ENCODE results near the gene HEATR5A. TPM values are rescaled to one million over a fixed set of nuclear protein-coding genes. Genes with fewer than 3 reads are reported as not detected.
A peak's percentile ranks its signal among the peaks of the same experiment; 100 is the strongest.

HEATR5A gene
- total RNA-seq, 6 experiments from 2014 or later = 59.7 to 83.3 (median 66.4) TPM

DNA sequence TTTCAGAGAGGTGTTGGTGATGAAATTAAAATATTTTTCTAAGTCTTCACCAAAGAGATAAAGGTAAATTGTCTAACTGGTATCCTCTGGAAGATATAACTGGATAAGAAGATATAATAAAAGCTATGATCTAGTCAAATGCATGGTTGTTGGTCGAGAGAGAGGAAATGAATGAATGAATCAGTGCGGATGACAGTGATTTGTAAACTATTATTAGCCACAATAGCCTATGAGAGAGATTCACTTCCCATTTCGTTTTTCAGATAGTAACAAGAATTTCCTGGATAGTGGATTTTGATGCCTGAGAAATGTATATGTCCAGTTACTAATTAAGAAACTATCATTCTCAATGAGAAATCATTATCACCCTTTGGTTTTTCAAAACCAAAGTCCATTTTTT, 63.1 kb downstream of the HEATR5A start:
- TF ChIP-seq, protein P1, sequence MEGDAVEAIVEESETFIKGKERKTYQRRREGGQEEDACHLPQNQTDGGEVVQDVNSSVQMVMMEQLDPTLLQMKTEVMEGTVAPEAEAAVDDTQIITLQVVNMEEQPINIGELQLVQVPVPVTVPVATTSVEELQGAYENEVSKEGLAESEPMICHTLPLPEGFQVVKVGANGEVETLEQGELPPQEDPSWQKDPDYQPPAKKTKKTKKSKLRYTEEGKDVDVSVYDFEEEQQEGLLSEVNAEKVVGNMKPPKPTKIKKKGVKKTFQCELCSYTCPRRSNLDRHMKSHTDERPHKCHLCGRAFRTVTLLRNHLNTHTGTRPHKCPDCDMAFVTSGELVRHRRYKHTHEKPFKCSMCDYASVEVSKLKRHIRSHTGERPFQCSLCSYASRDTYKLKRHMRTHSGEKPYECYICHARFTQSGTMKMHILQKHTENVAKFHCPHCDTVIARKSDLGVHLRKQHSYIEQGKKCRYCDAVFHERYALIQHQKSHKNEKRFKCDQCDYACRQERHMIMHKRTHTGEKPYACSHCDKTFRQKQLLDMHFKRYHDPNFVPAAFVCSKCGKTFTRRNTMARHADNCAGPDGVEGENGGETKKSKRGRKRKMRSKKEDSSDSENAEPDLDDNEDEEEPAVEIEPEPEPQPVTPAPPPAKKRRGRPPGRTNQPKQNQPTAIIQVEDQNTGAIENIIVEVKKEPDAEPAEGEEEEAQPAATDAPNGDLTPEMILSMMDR (IDR thresholded peaks at IDR 0.05) = no peak
- H3K4me1 Mint-ChIP-seq (ENCODE audit: low read depth) = peaks cover 62% of the 10 kb centered on the region
- H3K4me3 Mint-ChIP-seq = peak overlapping the region; percentile 3; the same call in 1 of the 2 replicates
- peaks cover 24% of the 10 kb centered on the region; the same call in 1 of the 2 replicates for H3K36me3 Mint-ChIP-seq (ENCODE audit: low read depth)
- peak overlapping the region; percentile 50 for H3K27ac Mint-ChIP-seq
- no peaks in the 10 kb centered on the region for H3K9me3 Mint-ChIP-seq
- H3K27me3 Mint-ChIP-seq (ENCODE audit: insufficient read depth) = no peaks in the 10 kb centered on the region; the same call in 1 of the 2 replicates
- peak; percentile 4 for DNase-seq

DNA sequence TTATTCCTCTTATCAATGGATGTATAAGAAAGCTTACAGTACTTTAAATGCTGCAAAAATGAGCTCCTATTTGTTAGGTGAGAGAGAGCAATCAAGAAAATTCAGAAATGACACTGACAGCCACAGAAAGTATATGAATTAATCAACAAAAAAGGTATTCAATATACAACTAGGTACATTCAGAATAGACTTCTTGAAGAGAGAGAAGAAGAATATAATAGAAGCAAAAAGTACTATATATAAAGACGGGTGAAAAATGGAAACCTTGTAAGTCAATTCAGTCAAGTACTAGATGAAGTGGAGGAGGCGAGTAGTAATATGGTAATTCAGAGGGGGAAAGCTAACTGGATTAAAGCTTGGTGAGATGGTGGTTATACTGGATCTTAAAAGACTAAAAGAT, 74.3 kb downstream of the HEATR5A start:
- Mint-ChIP-seq H3K27me3 (ENCODE audit: insufficient read depth) (no peaks in the 10 kb centered on the region; the same call in 1 of the 2 replicates), H3K27ac (no peak overlapping the region), H3K36me3 (ENCODE audit: low read depth) (peaks cover 25% of the 10 kb centered on the region), H3K4me3 (no peak overlapping the region), H3K4me1 (ENCODE audit: low read depth) (no peaks in the 10 kb centered on the region), H3K9me3 (no peaks in the 10 kb centered on the region)
- TF ChIP-seq, protein P1 (IDR thresholded peaks at IDR 0.05) = no peak
- no peak for DNase-seq

DNA sequence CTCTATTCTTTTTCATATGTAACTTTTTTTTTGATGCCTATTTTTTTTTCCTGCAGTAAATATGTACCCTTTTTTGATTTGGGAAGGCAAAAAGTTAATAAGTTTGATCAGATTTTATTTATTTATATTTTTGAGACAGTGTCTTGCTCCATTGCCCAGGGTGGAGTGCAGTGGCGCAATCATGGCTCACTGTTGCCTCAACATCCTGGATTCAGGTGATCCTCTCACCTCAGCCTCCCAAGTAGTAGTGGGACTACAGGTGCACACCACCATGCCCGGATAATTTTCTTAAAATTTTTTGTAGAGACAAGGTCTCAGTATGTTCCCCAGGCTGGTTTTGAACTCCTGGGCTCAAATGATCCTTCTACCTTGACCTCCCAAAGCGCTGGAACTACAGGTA, 79.1 kb downstream of the HEATR5A start:
- H3K9me3 Mint-ChIP-seq = no peaks in the 10 kb centered on the region
- TF ChIP-seq, protein P1 (IDR thresholded peaks at IDR 0.05) = no peak
- no peak overlapping the region for H3K27ac Mint-ChIP-seq
- DNase-seq = no peak
- no peaks in the 10 kb centered on the region for H3K27me3 Mint-ChIP-seq (ENCODE audit: insufficient read depth)
- H3K4me1 Mint-ChIP-seq (ENCODE audit: low read depth) = peaks cover 22% of the 10 kb centered on the region
- peaks cover 19% of the 10 kb centered on the region for H3K36me3 Mint-ChIP-seq (ENCODE audit: low read depth)
- H3K4me3 Mint-ChIP-seq = no peak overlapping the region

DNA sequence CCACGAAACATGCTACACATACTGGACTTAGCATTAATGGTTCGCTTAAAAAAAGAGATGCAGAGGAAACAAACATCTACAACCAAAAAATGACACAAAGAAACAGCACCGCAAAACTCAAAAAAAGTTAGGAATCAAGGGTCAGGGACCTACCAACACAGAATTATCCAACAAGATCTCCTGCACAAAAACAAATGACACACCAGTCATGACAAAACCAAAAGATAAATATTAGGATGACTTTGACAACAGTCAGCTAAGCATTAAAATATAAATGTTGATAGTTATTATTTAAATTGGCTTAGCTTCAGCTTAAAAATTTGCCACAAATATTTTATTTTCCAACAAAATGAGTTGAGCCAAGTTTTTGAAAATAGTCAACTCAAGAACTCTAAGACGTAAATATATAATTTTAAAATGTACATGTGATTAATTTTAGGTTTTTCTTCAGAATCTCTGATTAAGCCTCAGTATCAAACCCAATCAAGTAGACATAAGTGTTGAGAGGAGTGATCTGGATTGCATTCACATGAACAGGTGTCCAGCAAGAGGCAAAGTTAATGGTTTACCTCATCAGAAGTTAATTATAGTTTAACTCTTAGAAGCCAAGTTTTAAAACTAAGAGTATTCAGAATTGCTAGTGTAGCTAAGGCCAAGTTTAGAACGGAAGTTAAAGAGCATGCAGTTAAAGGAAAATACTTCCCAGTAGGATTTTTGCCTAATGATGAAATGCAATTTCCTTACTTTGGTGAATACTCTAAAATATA, 79.9 kb downstream of the HEATR5A start:
- no peak for DNase-seq
- Mint-ChIP-seq H3K4me3 (no peak overlapping the region), H3K9me3 (no peaks in the 10 kb centered on the region)

DNA sequence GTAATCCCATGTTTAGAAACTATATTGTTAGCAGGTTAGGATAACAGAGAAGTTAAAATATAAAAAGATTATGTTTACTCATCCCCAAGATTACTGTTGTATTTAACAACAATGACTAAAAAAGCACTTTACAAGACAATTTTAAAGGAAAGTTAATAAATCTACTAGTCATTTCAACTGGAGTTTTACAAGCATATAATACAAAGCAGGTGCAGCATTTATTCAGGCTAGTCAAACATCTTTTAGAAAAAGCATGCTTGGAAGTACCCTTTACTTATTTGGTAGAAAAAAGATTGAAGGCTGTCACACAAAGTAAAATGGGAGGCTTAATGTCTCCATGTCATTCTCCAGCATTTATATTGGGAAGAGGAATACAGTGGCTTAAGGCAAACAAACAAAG, 80.6 kb downstream of the HEATR5A start:
- H3K36me3 Mint-ChIP-seq (ENCODE audit: low read depth) = peaks cover 18% of the 10 kb centered on the region
- H3K9me3 Mint-ChIP-seq = no peaks in the 10 kb centered on the region
- TF ChIP-seq, protein P1 (IDR thresholded peaks at IDR 0.05) = no peak
- peaks cover 22% of the 10 kb centered on the region for H3K4me1 Mint-ChIP-seq (ENCODE audit: low read depth)
- DNase-seq = no peak
- H3K27me3 Mint-ChIP-seq (ENCODE audit: insufficient read depth) = no peaks in the 10 kb centered on the region
- no peak overlapping the region for H3K27ac Mint-ChIP-seq
- no peak overlapping the region for H3K4me3 Mint-ChIP-seq

More for the DNA sequence above, 79.9 kb downstream of the HEATR5A start:
- Mint-ChIP-seq H3K36me3 (ENCODE audit: low read depth) (peaks cover 18% of the 10 kb centered on the region), H3K4me1 (ENCODE audit: low read depth) (peaks cover 22% of the 10 kb centered on the region), H3K27me3 (ENCODE audit: insufficient read depth) (no peaks in the 10 kb centered on the region), H3K27ac (peak overlapping the region; percentile 14; the same call in 1 of the 2 replicates)
- TF ChIP-seq, protein P1 (IDR thresholded peaks at IDR 0.05) = no peak
